Femur (tissue), 1 donor: Measurements from ENCODE around the gene SLC35F6.
"Not testable (repeated sequence)": the region's sequence is repeated elsewhere in the genome, so short reads cannot be mapped to it uniquely, and the experiment has no call there.

ENCODE experiments used
- DNase-seq: peaks from one replicate; pipeline ENCODE4 v3.0.0-alpha.2; 2017

The SLC35F6 gene

GRCh38 chr2:26785431-26786206 is 21.5 kb downstream of the SLC35F6 start, which contains the start of gene CENPA:
TSS of gene CENPA (plus strand) at chr2:26786056. CDS start at chr2:26786197, 141 bp downstream.
- DNase-seq, result peak; percentile 99

GRCh38 chr2:26786207-26787028 is 22.3 kb downstream of the SLC35F6 start:
- no peak for DNase-seq

GRCh38 chr2:26792720-26793119 is 28.6 kb downstream of the SLC35F6 start:
- DNase-seq, result no peak

GRCh38 chr2:26793518-26793917 is 29.4 kb downstream of the SLC35F6 start:
- no peak for DNase-seq

- DNase-seq, result not testable (repeated sequence)
Observed at GRCh38 chr2:26795135-26795534, 31.1 kb downstream of the SLC35F6 start.

- DNase-seq, result no peak
Observed at GRCh38 chr2:26801328-26801727, 37.2 kb downstream of the SLC35F6 start.

GRCh38 chr2:26801796-26802195 is 37.7 kb downstream of the SLC35F6 start:
- no peak for DNase-seq

- no peak for DNase-seq
Observed at GRCh38 chr2:26805241-26805676, 41.2 kb downstream of the SLC35F6 start.

- no peak for DNase-seq
Observed at GRCh38 chr2:26807788-26808460, 43.8 kb downstream of the SLC35F6 start.

- no peak for DNase-seq
Observed at GRCh38 chr2:26809211-26809610, 45.1 kb downstream of the SLC35F6 start.

- DNase-seq, result no peak
Observed at GRCh38 chr2:26809876-26810577, 45.9 kb downstream of the SLC35F6 start.

GRCh38 chr2:26811261-26811660 is 47.2 kb downstream of the SLC35F6 start:
- no peak for DNase-seq

- DNase-seq, result no peak
Observed at GRCh38 chr2:26811791-26812694, 48.0 kb downstream of the SLC35F6 start.

GRCh38 chr2:26812731-26813130 is 48.6 kb downstream of the SLC35F6 start:
- DNase-seq, result no peak

GRCh38 chr2:26814072-26814765 is 50.1 kb downstream of the SLC35F6 start:
- DNase-seq, result not testable (repeated sequence)

- DNase-seq, result no peak
Observed at GRCh38 chr2:26816893-26817292, 52.8 kb downstream of the SLC35F6 start.

- DNase-seq, result no peak
Observed at GRCh38 chr2:26818255-26818654, 54.2 kb downstream of the SLC35F6 start.

GRCh38 chr2:26818972-26819371 is 54.9 kb downstream of the SLC35F6 start:
- DNase-seq, result no peak

- no peak for DNase-seq
Observed at GRCh38 chr2:26820932-26821331, 56.8 kb downstream of the SLC35F6 start.

- DNase-seq, result no peak
Observed at GRCh38 chr2:26822877-26823276, 58.8 kb downstream of the SLC35F6 start.
